IMR-90 (cell line): ENCODE measurements around the gene SENP6. TPM values are rescaled to one million over a fixed set of nuclear protein-coding genes. Genes with fewer than 3 reads are reported as not detected.

ENCODE experiments used
- ATAC-seq: fragments of 200-7000 bp; cut with Tn5 transposase; 2 replicates; pipeline ENCODE4 v1.9.1; 2020; ENCODE audit warnings: low read depth, mild to moderate bottlenecking, moderate library complexity
- BruUV-seq: library from RNA; stranded (reverse); fragments of 400-500 nt; replicated peaks from 2 replicates; lab custom pipeline; 2021; lab: Mats Ljungman, UMichigan
- CTCF ChIA-PET: fragments of 300-600 bp; formaldehyde crosslinking; extraction: SDS; loops from one replicate; lab custom pipeline; 2021; ENCODE audit warnings: antibody characterized with exemption; lab: Yijun Ruan, JAX
- POLR2A ChIA-PET: fragments of 300-600 bp; sonication (Branson Sonifier 250); formaldehyde crosslinking; loops from one replicate; lab custom pipeline; 2022; ENCODE audit warnings: antibody characterized with exemption; ENCODE audit not compliant: unreplicated experiment; lab: Charles Lee
- DNase-seq: peaks from one replicate; pipeline ENCODE4 v3.0.0; 2013
- H2AFZ ChIP-seq: replicated peaks from 2 replicates; pipeline ENCODE3; 2013; ENCODE audit warnings: low read length, mild to moderate bottlenecking; ENCODE audit not compliant: poor library complexity
- H2AK5ac ChIP-seq: 2 replicates; pipeline ENCODE4 v1.6.1; 2013; ENCODE audit warnings: low read depth, low read length, inconsistent platforms
- H2AK9ac ChIP-seq: replicated peaks from 2 replicates; pipeline ENCODE3; 2013; ENCODE audit warnings: mild to moderate bottlenecking, low read depth, low read length, moderate library complexity; ENCODE audit not compliant: poor library complexity
- H2BK120ac ChIP-seq: 2 replicates; pipeline ENCODE4 v1.6.1; 2013; ENCODE audit warnings: low read depth, low read length, inconsistent platforms
- H2BK15ac ChIP-seq: 3 replicates; pipeline ENCODE4 v1.6.1; 2013; ENCODE audit warnings: low read depth, low read length, inconsistent platforms
- H2BK20ac ChIP-seq: 2 replicates; pipeline ENCODE4 v1.6.1; 2013; ENCODE audit warnings: low read depth, mild to moderate bottlenecking, inconsistent platforms, low read length, moderate library complexity
- H2BK5ac ChIP-seq: 2 replicates; pipeline ENCODE4 v1.6.1; 2013; ENCODE audit warnings: mild to moderate bottlenecking, low read depth, low read length, inconsistent platforms; ENCODE audit not compliant: poor library complexity, severe bottlenecking
- H3K14ac ChIP-seq: replicated peaks from 2 replicates; pipeline ENCODE4 v1.6.1; 2013; ENCODE audit warnings: low read depth, low read length, inconsistent platforms
- H3K18ac ChIP-seq: 2 replicates; pipeline ENCODE4 v1.6.1; 2013; ENCODE audit warnings: low read depth, low read length, control low read depth
- H3K23ac ChIP-seq: 2 replicates; pipeline ENCODE4 v1.6.1; 2013; ENCODE audit warnings: low read depth, low read length, inconsistent platforms
- H3K27ac ChIP-seq: 2 replicates; pipeline ENCODE4 v1.5.1; 2013; ENCODE audit warnings: mild to moderate bottlenecking, control low read depth, low read length; ENCODE audit not compliant: insufficient read depth
- H3K27me3 ChIP-seq: 2 replicates; pipeline ENCODE4 v1.6.1; 2013; ENCODE audit warnings: low read length; ENCODE audit not compliant: control insufficient read depth, insufficient read depth
- H3K36me3 ChIP-seq: 2 replicates; pipeline ENCODE4 v1.6.1; 2013; ENCODE audit warnings: low read length, mixed read lengths; ENCODE audit not compliant: control insufficient read depth, insufficient read depth
- H3K4ac ChIP-seq: 2 replicates; pipeline ENCODE4 v1.6.1; 2013; ENCODE audit warnings: low read depth, low read length, inconsistent platforms
- H3K4me1 ChIP-seq: 2 replicates; pipeline ENCODE4 v1.6.1; 2013; ENCODE audit warnings: low read length, mixed read lengths; ENCODE audit not compliant: control insufficient read depth, insufficient read depth
- H3K4me2 ChIP-seq: 2 replicates; pipeline ENCODE4 v1.6.1; 2013; ENCODE audit warnings: low read depth, mild to moderate bottlenecking, control low read depth, low read length, moderate library complexity
- H3K4me3 ChIP-seq: 2 replicates; pipeline ENCODE4 v1.5.1; 2013; ENCODE audit warnings: low read depth, mild to moderate bottlenecking, control low read depth, low read length, moderate library complexity; ENCODE audit not compliant: insufficient read depth
- H3K56ac ChIP-seq: 2 replicates; pipeline ENCODE4 v1.6.1; 2013; ENCODE audit warnings: low read length, inconsistent platforms; ENCODE audit not compliant: insufficient read depth; ENCODE audit errors: extremely low read depth
- H3K79me1 ChIP-seq, 2 experiments: 2 replicates each; pipeline ENCODE4 v1.6.1; 2013; ENCODE audit warnings: low read length in 2 of 2, inconsistent platforms in 1 of 2, low read depth in 1 of 2
- H3K9ac ChIP-seq: 2 replicates; pipeline ENCODE4 v1.6.1; 2013; ENCODE audit warnings: low read depth, low read length, control low read depth
- H3K9me1 ChIP-seq: 2 replicates; pipeline ENCODE4 v1.6.1; 2013; ENCODE audit warnings: low read length, inconsistent platforms; ENCODE audit not compliant: insufficient read depth
- H3K9me3 ChIP-seq: 2 replicates; pipeline ENCODE4 v1.6.1; 2013; ENCODE audit warnings: low read length; ENCODE audit not compliant: control insufficient read depth, insufficient read depth
- H4K20me1 ChIP-seq: 2 replicates; pipeline ENCODE4 v1.6.1; 2013; ENCODE audit warnings: low read length, inconsistent platforms; ENCODE audit not compliant: insufficient read depth
- H4K5ac ChIP-seq: 2 replicates; pipeline ENCODE4 v1.6.1; 2013; ENCODE audit warnings: mild to moderate bottlenecking, low read depth, low read length, control low read depth
- H4K8ac ChIP-seq, 2 experiments: 2 replicates each; pipeline ENCODE4 v1.6.1; 2013; ENCODE audit warnings: low read depth in 2 of 2, low read length in 2 of 2, control low read depth in 1 of 2, inconsistent platforms in 1 of 2
- H4K91ac ChIP-seq: 2 replicates; pipeline ENCODE4 v1.6.1; 2013; ENCODE audit warnings: low read depth, low read length, inconsistent platforms; ENCODE audit not compliant: insufficient read depth
- BHLHE40 ChIP-seq: fragments of 150-350 bp; IDR thresholded peaks from 2 replicates; pipeline ENCODE4 v1.6.1; 2016; ENCODE audit warnings: mild to moderate bottlenecking, low read depth, low read length
- CEBPB ChIP-seq: IDR thresholded peaks from 2 replicates; pipeline ENCODE4 v1.6.1; 2012; ENCODE audit warnings: low read depth, low read length, improper control_type of control experiment
- CHD1 ChIP-seq: IDR thresholded peaks from 2 replicates; pipeline ENCODE4 v1.6.1; 2012; ENCODE audit warnings: low read depth, low read length, improper control_type of control experiment
- FOS ChIP-seq: fragments of 150-350 bp; IDR thresholded peaks from 2 replicates; pipeline ENCODE4 v1.6.1; 2016; ENCODE audit warnings: low read depth, low read length
- MAZ ChIP-seq: IDR thresholded peaks from 2 replicates; pipeline ENCODE4 v1.6.1; 2012; ENCODE audit warnings: low read depth, mild to moderate bottlenecking, low read length, improper control_type of control experiment, moderate library complexity, borderline replicate concordance
- MXI1 ChIP-seq: IDR thresholded peaks from 2 replicates; pipeline ENCODE4 v1.6.1; 2012; ENCODE audit warnings: low read depth, mild to moderate bottlenecking, low read length, moderate library complexity, borderline replicate concordance
- NFE2L2 ChIP-seq: fragments of 150-350 bp; IDR thresholded peaks from 2 replicates; pipeline ENCODE4 v1.6.1; 2016; ENCODE audit warnings: low read depth, mild to moderate bottlenecking, low read length
- POLR2A ChIP-seq: IDR thresholded peaks from 2 replicates; pipeline ENCODE4 v1.6.1; 2012; ENCODE audit warnings: mild to moderate bottlenecking, low read depth, low read length
- RAD21 ChIP-seq: IDR thresholded peaks from 2 replicates; pipeline ENCODE4 v1.6.1; 2012; ENCODE audit warnings: low read length, improper control_type of control experiment
- RCOR1 ChIP-seq: IDR thresholded peaks from 2 replicates; pipeline ENCODE4 v1.6.1; 2012; ENCODE audit warnings: mild to moderate bottlenecking, low read length, improper control_type of control experiment; ENCODE audit not compliant: insufficient replicate concordance
- SMC3 ChIP-seq: fragments of 150-350 bp; IDR thresholded peaks from 2 replicates; pipeline ENCODE4 v1.6.1; 2016; ENCODE audit warnings: low read depth, mild to moderate bottlenecking, antibody characterized with exemption, low read length, moderate library complexity
- WGBS, 2 experiments: methylation state at CpG; one replicate each; pipeline versions ENCODE4 v1.1.5 to v1.1.7; 2013; ENCODE audit warnings: missing lambda C conversion rate in 2 of 2; ENCODE audit not compliant: insufficient read length in 1 of 2; ENCODE audit errors: extremely low coverage in 2 of 2; 5-methylcytosine and 5-hydroxymethylcytosine counted together
- dilution Hi-C: fragments of 300-500 bp; cut with HindIII; formaldehyde crosslinking; loops from one replicate; pipeline ENCODE4 v1.14.3; 2018; ENCODE audit warnings: low sequenced_read_pairs; ENCODE audit not compliant: unreplicated experiment
- in situ Hi-C: fragments of 300-500 bp; cut with MboI; formaldehyde crosslinking; loops from 3 replicates; pipeline ENCODE4 v1.14.3; 2019; ENCODE audit warnings: low sequenced_read_pairs, inconsistent platforms, mixed read lengths
- intact Hi-C: fragments of 100-400 bp; cut with micrococcal nuclease; formaldehyde crosslinking; loops from 2 replicates; pipeline ENCODE4 v1.10.0; 2022
- polyA plus RNA-seq, 3 experiments: library from polyadenylated mRNA; depleted of rRNA; stranded (reverse); fragments of >200 nt; gene quantifications; 2 replicates each; pipeline ENCODE4 v1.2.3, GENCODE V29; 2012; ENCODE audit warnings: low replicate concordance in 1 of 3
- total RNA-seq: library from RNA; depleted of rRNA; stranded (reverse); fragments of >200 nt; gene quantifications from 2 replicates; pipeline ENCODE4 v1.2.3, GENCODE V29; 2012
- TF ChIP-seq, protein P1 (sequence below): fragments of 150-350 bp; IDR thresholded peaks from 2 replicates; pipeline ENCODE4 v1.6.1; 2016; ENCODE audit warnings: low read depth, mild to moderate bottlenecking, low read length, moderate library complexity, borderline replicate concordance
- TF ChIP-seq, protein P2 (sequence below): fragments of 150-350 bp; IDR thresholded peaks from 2 replicates; pipeline ENCODE4 v1.6.1; 2017; ENCODE audit warnings: mild to moderate bottlenecking, antibody characterized with exemption, low read length, low read depth
- TF ChIP-seq, protein P3 (sequence below): conservative IDR thresholded peaks from 2 replicates; pipeline ENCODE4 v1.5.1; 2012; ENCODE audit warnings: mild to moderate bottlenecking, low read depth, low read length, improper control_type of control experiment

The SENP6 gene
- total and polyA plus RNA-seq, 2 of the 4 experiments (the other 2 are of a cell fraction) = 23.1 to 25.8 TPM

DNA sequence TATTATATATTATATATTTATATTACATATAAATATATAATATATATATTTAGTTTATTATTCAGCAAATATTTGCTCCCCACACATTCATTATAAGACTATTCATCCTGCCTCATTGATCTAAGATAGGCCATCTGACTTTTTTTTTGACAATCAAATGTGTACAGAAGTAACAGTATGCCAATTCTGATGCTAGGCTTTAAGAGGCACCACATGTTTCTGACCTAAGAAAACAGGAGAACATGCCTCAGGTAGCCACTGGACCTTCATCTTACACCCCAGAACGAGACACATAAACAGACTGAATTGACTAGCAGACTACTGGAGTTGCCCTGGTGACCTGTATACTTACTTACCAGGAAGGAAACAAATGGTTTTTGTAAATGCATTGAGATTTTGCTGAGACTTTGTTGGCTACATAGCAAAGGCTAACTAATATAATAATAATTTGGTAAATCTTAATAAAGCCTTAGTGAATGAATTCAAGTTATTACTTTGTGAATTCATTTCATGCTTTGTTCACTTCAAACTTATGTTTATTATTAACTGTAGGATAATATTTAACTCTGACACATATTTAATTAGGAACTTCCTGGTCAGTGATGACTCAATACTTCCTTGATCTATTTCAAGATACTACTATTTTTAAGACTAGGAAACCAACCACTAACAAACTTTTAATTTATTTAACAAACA lies 134.0 kb downstream of the SENP6 start (continued):
- no peak for TF ChIP-seq NFE2L2

GRCh38 chr6:75743971-75744370 lies 142.3 kb downstream of the SENP6 start:
- Histone ChIP-seq H4K91ac (no peak overlapping the region), H2AK5ac (no peak overlapping the region), H3K27ac (no peak overlapping the region), H3K9me3 (no peaks in the 10 kb centered on the region), H4K5ac (no peak overlapping the region), H3K4me2 (no peak overlapping the region), H3K4ac (no peak overlapping the region), H2AFZ (no peak overlapping the region), H2BK5ac (no peak overlapping the region), H3K4me1 (no peaks in the 10 kb centered on the region), H2BK15ac (no peak overlapping the region), H4K20me1 (no peaks in the 10 kb centered on the region), H3K36me3 (no peaks in the 10 kb centered on the region), H3K9me1 (no peaks in the 10 kb centered on the region), H4K8ac (no peak overlapping the region), H3K4me3 (no peak overlapping the region), H2BK120ac (no peak overlapping the region), H3K27me3 (peaks cover 4% of the 10 kb centered on the region), H3K9ac (no peak overlapping the region), H3K56ac (no peak overlapping the region), H2BK20ac (no peak overlapping the region), H3K79me1 (no peaks in the 10 kb centered on the region), H3K23ac (no peak overlapping the region), H3K18ac (no peak overlapping the region), H3K14ac (no peak overlapping the region), H2AK9ac (no peak overlapping the region)
- POLR2A ChIA-PET = no interaction called here
- ATAC-seq (no peak), DNase-seq (no peak)
- no CpG with 5 or more reads among the region's 4 CpGs for WGBS, 2 experiments
- no TSS peak for BruUV-seq
- dilution Hi-C loops = no loop called here
- in situ Hi-C loops = no loop called here
- CTCF ChIA-PET = no interaction called here
- intact Hi-C loops = no loop called here
- no peak for TF ChIP-seq MXI1
- TF ChIP-seq CHD1 = no peak
- TF ChIP-seq, protein P1, sequence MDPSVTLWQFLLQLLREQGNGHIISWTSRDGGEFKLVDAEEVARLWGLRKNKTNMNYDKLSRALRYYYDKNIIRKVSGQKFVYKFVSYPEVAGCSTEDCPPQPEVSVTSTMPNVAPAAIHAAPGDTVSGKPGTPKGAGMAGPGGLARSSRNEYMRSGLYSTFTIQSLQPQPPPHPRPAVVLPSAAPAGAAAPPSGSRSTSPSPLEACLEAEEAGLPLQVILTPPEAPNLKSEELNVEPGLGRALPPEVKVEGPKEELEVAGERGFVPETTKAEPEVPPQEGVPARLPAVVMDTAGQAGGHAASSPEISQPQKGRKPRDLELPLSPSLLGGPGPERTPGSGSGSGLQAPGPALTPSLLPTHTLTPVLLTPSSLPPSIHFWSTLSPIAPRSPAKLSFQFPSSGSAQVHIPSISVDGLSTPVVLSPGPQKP = no peak
- TF ChIP-seq RCOR1 = no peak
- no peak for TF ChIP-seq SMC3
- TF ChIP-seq NFE2L2 = no peak
- TF ChIP-seq, protein P2, sequence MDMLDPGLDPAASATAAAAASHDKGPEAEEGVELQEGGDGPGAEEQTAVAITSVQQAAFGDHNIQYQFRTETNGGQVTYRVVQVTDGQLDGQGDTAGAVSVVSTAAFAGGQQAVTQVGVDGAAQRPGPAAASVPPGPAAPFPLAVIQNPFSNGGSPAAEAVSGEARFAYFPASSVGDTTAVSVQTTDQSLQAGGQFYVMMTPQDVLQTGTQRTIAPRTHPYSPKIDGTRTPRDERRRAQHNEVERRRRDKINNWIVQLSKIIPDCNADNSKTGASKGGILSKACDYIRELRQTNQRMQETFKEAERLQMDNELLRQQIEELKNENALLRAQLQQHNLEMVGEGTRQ = no peak
- TF ChIP-seq CEBPB = no peak
- TF ChIP-seq, protein P3, sequence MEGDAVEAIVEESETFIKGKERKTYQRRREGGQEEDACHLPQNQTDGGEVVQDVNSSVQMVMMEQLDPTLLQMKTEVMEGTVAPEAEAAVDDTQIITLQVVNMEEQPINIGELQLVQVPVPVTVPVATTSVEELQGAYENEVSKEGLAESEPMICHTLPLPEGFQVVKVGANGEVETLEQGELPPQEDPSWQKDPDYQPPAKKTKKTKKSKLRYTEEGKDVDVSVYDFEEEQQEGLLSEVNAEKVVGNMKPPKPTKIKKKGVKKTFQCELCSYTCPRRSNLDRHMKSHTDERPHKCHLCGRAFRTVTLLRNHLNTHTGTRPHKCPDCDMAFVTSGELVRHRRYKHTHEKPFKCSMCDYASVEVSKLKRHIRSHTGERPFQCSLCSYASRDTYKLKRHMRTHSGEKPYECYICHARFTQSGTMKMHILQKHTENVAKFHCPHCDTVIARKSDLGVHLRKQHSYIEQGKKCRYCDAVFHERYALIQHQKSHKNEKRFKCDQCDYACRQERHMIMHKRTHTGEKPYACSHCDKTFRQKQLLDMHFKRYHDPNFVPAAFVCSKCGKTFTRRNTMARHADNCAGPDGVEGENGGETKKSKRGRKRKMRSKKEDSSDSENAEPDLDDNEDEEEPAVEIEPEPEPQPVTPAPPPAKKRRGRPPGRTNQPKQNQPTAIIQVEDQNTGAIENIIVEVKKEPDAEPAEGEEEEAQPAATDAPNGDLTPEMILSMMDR = no peak
- no peak for TF ChIP-seq RAD21
- TF ChIP-seq BHLHE40 = no peak
- no peak for TF ChIP-seq MAZ
- no peak for TF ChIP-seq FOS
- no peak for TF ChIP-seq POLR2A
